KMS-11 (cell line): ENCODE measurements around the gene FERMT3.

Experiments
- H2AFZ ChIP-seq: fragments of 200-600 bp; sonication (generic); 2 replicates; pipeline ENCODE4 v1.6.1; 2016; ENCODE audit warnings: antibody characterized with exemption, mixed run types, low read depth
- H3K27ac ChIP-seq: fragments of 200-600 bp; sonication (generic); 2 replicates; pipeline ENCODE4 v1.6.1; 2016; ENCODE audit warnings: mild to moderate bottlenecking, mixed run types
- H3K27me3 ChIP-seq: fragments of 200-600 bp; sonication (generic); 2 replicates; pipeline ENCODE4 v1.6.1; 2017; ENCODE audit warnings: mild to moderate bottlenecking, low read depth, mixed run types, moderate library complexity; ENCODE audit not compliant: insufficient read depth
- H3K36me3 ChIP-seq: fragments of 200-600 bp; sonication (generic); 2 replicates; pipeline ENCODE4 v1.6.1; 2017; ENCODE audit warnings: mild to moderate bottlenecking, mixed run types; ENCODE audit not compliant: insufficient read depth
- H3K4me1 ChIP-seq: fragments of 200-600 bp; sonication (generic); 2 replicates; pipeline ENCODE4 v1.6.1; 2016; ENCODE audit warnings: mild to moderate bottlenecking, low read depth, mixed run types; ENCODE audit not compliant: poor library complexity, severe bottlenecking
- H3K4me2 ChIP-seq: fragments of 200-600 bp; sonication (generic); 2 replicates; pipeline ENCODE4 v1.7.0; 2016; ENCODE audit warnings: mild to moderate bottlenecking, mixed run types
- H3K4me3 ChIP-seq: fragments of 200-600 bp; sonication (generic); IDR thresholded peaks from 2 replicates; pipeline ENCODE4 v1.6.1; 2017; ENCODE audit warnings: low read depth, low read length, mixed read lengths; ENCODE audit not compliant: insufficient read depth
- H3K79me2 ChIP-seq: fragments of 200-600 bp; sonication (generic); 2 replicates; pipeline ENCODE4 v1.6.1; 2016; ENCODE audit warnings: low read depth, mixed run types; ENCODE audit not compliant: insufficient read depth
- H3K9ac ChIP-seq: fragments of 200-600 bp; sonication (generic); 2 replicates; pipeline ENCODE4 v1.6.1; 2016; ENCODE audit warnings: mild to moderate bottlenecking, mixed run types
- H4K20me1 ChIP-seq: fragments of 200-600 bp; sonication (generic); 2 replicates; pipeline ENCODE4 v1.6.1; 2016; ENCODE audit warnings: mild to moderate bottlenecking, mixed run types; ENCODE audit not compliant: insufficient read depth
- TF ChIP-seq, protein P1 (sequence below): fragments of 200-600 bp; sonication (generic); conservative IDR thresholded peaks from 2 replicates; pipeline ENCODE4 v1.6.1; 2017; ENCODE audit warnings: low read depth, mild to moderate bottlenecking, antibody characterized with exemption, low read length, moderate library complexity, mixed read lengths

FERMT3 gene

DNA sequence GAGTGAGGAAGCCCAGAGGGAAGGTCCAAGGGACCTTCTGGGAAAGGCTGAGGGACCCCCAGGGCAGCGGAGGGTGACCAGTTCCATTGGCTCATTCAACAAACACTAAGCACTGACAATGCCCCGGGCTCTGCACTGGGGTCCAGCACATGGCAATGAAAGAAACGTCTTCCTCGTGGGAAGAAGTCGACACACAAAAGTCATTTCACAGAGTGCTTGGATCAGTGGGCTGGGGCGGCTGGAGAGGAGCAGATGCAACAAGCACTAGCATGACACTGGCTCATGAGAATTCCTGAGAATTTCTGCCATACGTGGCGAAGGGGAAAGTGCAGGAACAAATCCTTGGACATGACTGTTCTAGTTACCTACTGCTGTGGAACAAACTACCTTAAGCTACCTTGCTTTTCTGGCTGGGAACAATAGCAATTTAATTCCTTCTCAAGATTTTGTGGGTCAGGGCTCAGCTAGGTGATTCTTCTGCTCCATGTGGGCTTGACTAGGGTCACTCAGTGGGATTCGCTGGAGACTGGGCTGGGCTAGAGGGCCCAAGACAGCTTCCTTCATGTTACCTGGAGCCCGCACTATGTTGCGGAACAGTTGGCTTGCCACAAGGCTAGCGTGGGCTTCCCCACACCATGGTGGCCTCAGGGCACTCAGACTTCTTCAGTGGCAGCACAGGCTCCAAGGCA is 27.4 kb upstream of the FERMT3 start:
- no peak overlapping the region for H2AFZ ChIP-seq
- H3K79me2 ChIP-seq, result peaks cover 15% of the 10 kb centered on the region; the same call in 1 of the 2 replicates
- TF ChIP-seq, protein P1, sequence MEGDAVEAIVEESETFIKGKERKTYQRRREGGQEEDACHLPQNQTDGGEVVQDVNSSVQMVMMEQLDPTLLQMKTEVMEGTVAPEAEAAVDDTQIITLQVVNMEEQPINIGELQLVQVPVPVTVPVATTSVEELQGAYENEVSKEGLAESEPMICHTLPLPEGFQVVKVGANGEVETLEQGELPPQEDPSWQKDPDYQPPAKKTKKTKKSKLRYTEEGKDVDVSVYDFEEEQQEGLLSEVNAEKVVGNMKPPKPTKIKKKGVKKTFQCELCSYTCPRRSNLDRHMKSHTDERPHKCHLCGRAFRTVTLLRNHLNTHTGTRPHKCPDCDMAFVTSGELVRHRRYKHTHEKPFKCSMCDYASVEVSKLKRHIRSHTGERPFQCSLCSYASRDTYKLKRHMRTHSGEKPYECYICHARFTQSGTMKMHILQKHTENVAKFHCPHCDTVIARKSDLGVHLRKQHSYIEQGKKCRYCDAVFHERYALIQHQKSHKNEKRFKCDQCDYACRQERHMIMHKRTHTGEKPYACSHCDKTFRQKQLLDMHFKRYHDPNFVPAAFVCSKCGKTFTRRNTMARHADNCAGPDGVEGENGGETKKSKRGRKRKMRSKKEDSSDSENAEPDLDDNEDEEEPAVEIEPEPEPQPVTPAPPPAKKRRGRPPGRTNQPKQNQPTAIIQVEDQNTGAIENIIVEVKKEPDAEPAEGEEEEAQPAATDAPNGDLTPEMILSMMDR, result no peak
- H4K20me1 ChIP-seq, result no peaks in the 10 kb centered on the region
- H3K4me3 ChIP-seq, result no peak overlapping the region
- no peaks in the 10 kb centered on the region for H3K36me3 ChIP-seq
- no peak overlapping the region for H3K27ac ChIP-seq
- no peak overlapping the region for H3K4me2 ChIP-seq
- H3K27me3 ChIP-seq, result no peaks in the 10 kb centered on the region
- no peak overlapping the region for H3K9ac ChIP-seq
- H3K4me1 ChIP-seq, result peaks cover 35% of the 10 kb centered on the region

DNA sequence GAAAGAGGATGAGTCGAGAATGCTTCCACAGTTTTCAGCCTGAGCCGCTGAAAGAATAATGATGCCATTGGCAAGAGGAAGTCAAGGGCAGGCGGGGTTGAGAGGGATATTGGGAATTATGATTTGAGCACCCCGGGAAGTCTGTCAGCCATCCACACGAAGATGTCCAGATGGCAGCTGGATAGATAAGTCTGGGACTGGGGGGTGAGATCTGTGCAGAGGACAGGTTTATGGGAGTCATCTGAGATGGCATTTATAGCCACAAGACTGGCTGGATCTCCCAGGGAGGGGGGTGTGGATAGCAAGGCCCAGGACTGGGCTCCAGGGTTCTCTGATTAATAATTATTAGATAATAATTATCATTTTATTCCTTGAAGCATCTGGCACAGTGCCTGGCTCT is 25.6 kb upstream of the FERMT3 start:
- Histone ChIP-seq H4K20me1 (no peaks in the 10 kb centered on the region), H3K9ac (no peak overlapping the region), H3K36me3 (no peaks in the 10 kb centered on the region), H2AFZ (no peak overlapping the region), H3K4me3 (no peak overlapping the region), H3K4me2 (peak overlapping the region; percentile 47; the same call in 1 of the 2 replicates), H3K4me1 (peaks cover 36% of the 10 kb centered on the region), H3K79me2 (peaks cover 27% of the 10 kb centered on the region; the same call in 1 of the 2 replicates), H3K27me3 (no peaks in the 10 kb centered on the region), H3K27ac (peak overlapping the region; percentile 34; the same call in 1 of the 2 replicates)
- TF ChIP-seq, protein P1, result no peak

DNA sequence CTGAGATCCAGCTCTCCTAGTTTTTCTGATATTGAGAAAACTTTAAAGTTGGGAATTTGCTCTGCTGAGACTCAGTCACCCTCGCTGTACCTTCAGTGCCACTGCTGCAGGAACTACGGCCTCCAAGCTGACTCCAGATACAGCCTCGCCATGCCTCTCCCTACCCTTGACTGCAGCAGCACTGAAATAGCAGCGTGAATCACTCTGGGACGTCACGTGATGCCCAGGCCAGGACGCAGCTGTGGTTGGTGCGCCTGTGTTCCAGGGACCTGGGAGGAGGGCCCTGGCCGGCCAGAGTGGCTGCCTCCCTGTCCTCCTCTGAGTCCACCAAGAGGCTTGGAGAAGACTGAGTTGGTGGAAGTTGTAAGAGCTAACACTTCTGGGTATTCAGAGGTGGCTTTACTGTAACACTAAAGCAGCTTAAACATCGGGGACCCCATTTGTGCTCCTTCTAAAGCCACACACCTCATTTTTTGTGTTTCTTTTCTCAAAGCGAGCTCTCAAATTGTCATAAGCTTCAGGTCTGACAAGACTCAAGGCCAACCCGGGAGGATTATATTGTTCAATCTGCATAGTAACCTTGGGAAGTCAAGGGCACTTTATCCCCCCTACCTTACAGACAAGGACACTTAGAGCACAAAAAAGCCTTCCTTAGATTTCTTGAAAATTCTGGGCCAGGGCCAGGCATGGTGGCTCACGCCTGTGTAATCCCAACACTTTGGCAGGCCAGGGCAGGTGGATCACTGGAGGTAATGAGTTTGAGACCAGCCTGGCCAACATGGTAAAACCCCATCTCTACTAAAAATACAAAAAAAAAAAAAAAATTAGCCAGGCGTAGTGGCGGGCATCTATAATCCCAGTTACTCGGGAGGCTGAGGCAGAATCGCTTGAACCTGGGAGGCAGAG is 24.8 kb upstream of the FERMT3 start:
- Histone ChIP-seq H3K27ac (peak overlapping the region; percentile 34), H2AFZ (no peak overlapping the region; the same call in 1 of the 2 replicates), H3K4me3 (no peak overlapping the region), H3K27me3 (no peaks in the 10 kb centered on the region), H3K4me1 (peaks cover 36% of the 10 kb centered on the region), H3K9ac (no peak overlapping the region), H3K79me2 (peaks cover 27% of the 10 kb centered on the region; the same call in 1 of the 2 replicates), H3K36me3 (no peaks in the 10 kb centered on the region), H4K20me1 (no peaks in the 10 kb centered on the region), H3K4me2 (peak overlapping the region; percentile 47)
- TF ChIP-seq, protein P1, result no peak

DNA sequence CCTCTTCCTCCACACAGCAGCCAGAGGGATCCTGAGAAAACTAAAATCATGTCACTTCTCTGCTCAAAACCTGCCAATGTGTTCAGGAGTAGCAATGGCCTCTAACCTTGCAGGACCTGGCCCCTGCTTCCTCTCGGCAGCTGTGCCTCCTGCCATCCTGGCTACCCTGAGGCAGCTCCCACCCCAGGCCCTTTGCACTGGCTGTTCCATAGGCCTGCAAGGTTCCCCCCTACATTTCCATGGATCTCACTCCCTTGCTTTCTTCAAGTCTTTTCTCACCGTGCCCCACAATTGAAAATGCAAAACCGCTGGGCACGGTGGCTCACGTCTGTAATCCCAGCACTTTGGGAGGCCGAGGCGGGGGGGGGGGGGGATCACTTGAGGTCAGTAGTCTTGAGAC is 22.6 kb upstream of the FERMT3 start:
- Histone ChIP-seq H3K4me2 (peak overlapping the region; percentile 72), H4K20me1 (peaks cover 5% of the 10 kb centered on the region; the same call in 1 of the 2 replicates), H2AFZ (no peak overlapping the region), H3K27me3 (no peaks in the 10 kb centered on the region), H3K9ac (peak overlapping the region; percentile 78; the same call in 1 of the 2 replicates), H3K4me3 (no peak overlapping the region), H3K36me3 (peaks cover 8% of the 10 kb centered on the region; the same call in 1 of the 2 replicates), H3K4me1 (peaks cover 36% of the 10 kb centered on the region), H3K79me2 (peaks cover 27% of the 10 kb centered on the region; the same call in 1 of the 2 replicates), H3K27ac (peak overlapping the region; percentile 82; the same call in 1 of the 2 replicates)
- TF ChIP-seq, protein P1, result no peak
